MM.1S (cell line): ENCODE results near the gene LAMTOR1.

ENCODE experiments used
- DNase-seq: peaks from one replicate; pipeline ENCODE4 v3.0.0-alpha.2; 2015
- H2AFZ ChIP-seq: fragments of 300-600 bp; sonication (generic); 2 replicates; pipeline ENCODE4 v1.6.0; 2016; ENCODE audit warnings: antibody characterized with exemption, low read length
- H3F3A ChIP-seq: fragments of 300-600 bp; sonication (generic); 2 replicates; pipeline ENCODE4 v1.6.1; 2016; ENCODE audit warnings: mild to moderate bottlenecking, antibody characterized with exemption, low read length, moderate library complexity, mixed read lengths; ENCODE audit not compliant: insufficient read depth
- H3K27ac ChIP-seq: fragments of 300-600 bp; sonication (generic); 2 replicates; pipeline ENCODE4 v1.5.1; 2016; ENCODE audit warnings: mild to moderate bottlenecking, low read length
- H3K27me3 ChIP-seq: fragments of 300-600 bp; sonication (generic); replicated peaks from 2 replicates; pipeline ENCODE4 v1.6.0; 2016; ENCODE audit warnings: low read length; ENCODE audit not compliant: insufficient read depth
- H3K36me3 ChIP-seq: fragments of 300-600 bp; sonication (generic); replicated peaks from 2 replicates; pipeline ENCODE4 v1.6.1; 2016; ENCODE audit warnings: mild to moderate bottlenecking, low read length, mixed read lengths; ENCODE audit not compliant: insufficient read depth
- H3K4me1 ChIP-seq: fragments of 300-600 bp; sonication (generic); 2 replicates; pipeline ENCODE4 v1.6.1; 2016; ENCODE audit warnings: low read length, mixed read lengths
- H3K4me2 ChIP-seq: fragments of 300-600 bp; sonication (generic); 2 replicates; pipeline ENCODE4 v1.6.0; 2016; ENCODE audit warnings: low read depth, low read length
- H3K4me3 ChIP-seq: fragments of 300-600 bp; sonication (generic); 2 replicates; pipeline ENCODE4 v1.5.1; 2016; ENCODE audit warnings: low read length, mixed read lengths
- H3K79me2 ChIP-seq: fragments of 300-600 bp; sonication (generic); 2 replicates; pipeline ENCODE4 v1.6.1; 2016; ENCODE audit warnings: mixed run types, low read length, mixed read lengths
- H3K9ac ChIP-seq: fragments of 300-600 bp; sonication (generic); 2 replicates; pipeline ENCODE4 v1.6.1; 2016; ENCODE audit warnings: low read length, mixed read lengths
- H3K9me2 ChIP-seq: fragments of 300-600 bp; sonication (generic); replicated peaks from 2 replicates; pipeline ENCODE4 v1.6.1; 2016; ENCODE audit warnings: mild to moderate bottlenecking, low read length, mixed read lengths; ENCODE audit not compliant: insufficient read depth
- H3K9me3 ChIP-seq: fragments of 300-600 bp; sonication (generic); replicated peaks from 2 replicates; pipeline ENCODE4 v1.6.1; 2016; ENCODE audit warnings: mild to moderate bottlenecking, low read length, mixed read lengths; ENCODE audit not compliant: insufficient read depth
- H4K20me1 ChIP-seq: fragments of 300-600 bp; sonication (generic); 2 replicates; pipeline ENCODE4 v1.6.1; 2016; ENCODE audit warnings: mild to moderate bottlenecking, low read length, moderate library complexity, mixed read lengths; ENCODE audit not compliant: insufficient read depth
- CTCF ChIP-seq: fragments of 300-600 bp; sonication (generic); IDR thresholded peaks from 2 replicates; pipeline ENCODE4 v1.5.1; 2016; ENCODE audit warnings: antibody characterized with exemption, low read length, mixed read lengths
- EZH2 ChIP-seq: fragments of 300-600 bp; sonication (generic); optimal IDR thresholded peaks from 2 replicates; pipeline ENCODE3; 2017; ENCODE audit warnings: low read depth, mild to moderate bottlenecking, antibody characterized with exemption, low read length, mixed read lengths
- EZH2phosphoT487 ChIP-seq: fragments of 300-600 bp; sonication (generic); IDR thresholded peaks from 2 replicates; pipeline ENCODE4 v1.6.1; 2018; ENCODE audit warnings: antibody characterized with exemption, low read length

LAMTOR1 gene

GRCh38 chr11:72112978-72113808, 10.1 kb upstream of the LAMTOR1 start:
- Histone ChIP-seq H4K20me1 (no peaks in the 10 kb centered on the region), H3K4me2 (peak overlapping the region; percentile 67), H2AFZ (peak overlapping the region; percentile 45), H3K4me1 (peaks cover 13% of the 10 kb centered on the region), H3K4me3 (peak overlapping the region; percentile 65), H3K79me2 (peaks cover 8% of the 10 kb centered on the region; the same call in 1 of the 2 replicates), H3K36me3 (no peaks in the 10 kb centered on the region), H3K9me3 (no peaks in the 10 kb centered on the region), H3K27me3 (no peaks in the 10 kb centered on the region), H3K9me2 (no peaks in the 10 kb centered on the region), H3F3A (peaks cover 8% of the 10 kb centered on the region; the same call in 1 of the 2 replicates), H3K27ac (peak overlapping the region; percentile 84; the same call in 1 of the 2 replicates), H3K9ac (peak overlapping the region; percentile 93)
- DNase-seq = no peak
- no peak for TF ChIP-seq CTCF
- TF ChIP-seq EZH2phosphoT487 = no peak
- TF ChIP-seq EZH2 = no peak

GRCh38 chr11:72112143-72112977, 9.3 kb upstream of the LAMTOR1 start, which contains the start of gene ANAPC15:
TSS of gene ANAPC15 (minus strand) at chr11:72112695. CDS start at chr11:72111276, 1,419 bp downstream.
- peak; percentile 100 for DNase-seq
- Histone ChIP-seq H3K27ac (peak within 1 kb of the TSS; percentile 84), H2AFZ (peak within 1 kb of the TSS; percentile 45), H3K9ac (peak within 1 kb of the TSS; percentile 93), H3K27me3 (no peaks in the 10 kb centered on the region), H3K4me1 (peaks cover 13% of the 10 kb centered on the region), H3K79me2 (peaks cover 8% of the 10 kb centered on the region; the same call in 1 of the 2 replicates), H3K9me2 (no peaks in the 10 kb centered on the region), H3K36me3 (no peaks in the 10 kb centered on the region), H3K4me3 (peak within 1 kb of the TSS; percentile 65), H3K9me3 (no peaks in the 10 kb centered on the region), H3F3A (peaks cover 8% of the 10 kb centered on the region; the same call in 1 of the 2 replicates), H4K20me1 (no peaks in the 10 kb centered on the region), H3K4me2 (peak within 1 kb of the TSS; percentile 81)
- TF ChIP-seq CTCF (no peak), EZH2phosphoT487 (no peak), EZH2 (no peak)

- H3K27me3 ChIP-seq = no peaks in the 10 kb centered on the region
- H3K27ac ChIP-seq = peak overlapping the region; percentile 84
- peaks cover 13% of the 10 kb centered on the region for H3K4me1 ChIP-seq
- no peaks in the 10 kb centered on the region for H3K36me3 ChIP-seq
- H3K4me2 ChIP-seq = peak overlapping the region; percentile 81
- H3K79me2 ChIP-seq = peaks cover 8% of the 10 kb centered on the region; the same call in 1 of the 2 replicates
- H3K4me3 ChIP-seq = peak overlapping the region; percentile 65
- H2AFZ ChIP-seq = peak overlapping the region; percentile 8
- no peak for DNase-seq
- TF ChIP-seq EZH2 (no peak), EZH2phosphoT487 (no peak)
- H3F3A ChIP-seq = peaks cover 8% of the 10 kb centered on the region; the same call in 1 of the 2 replicates
- H3K9me3 ChIP-seq = no peaks in the 10 kb centered on the region
- H4K20me1 ChIP-seq = no peaks in the 10 kb centered on the region
- H3K9ac ChIP-seq = peak overlapping the region; percentile 93
- no peaks in the 10 kb centered on the region for H3K9me2 ChIP-seq
These were observed 8.4 kb upstream of the LAMTOR1 start for GRCh38 chr11:72111300-72112142.
